IMR-90 (cell line): ENCODE measurements around the gene MAML3. TPM values are rescaled to one million over a fixed set of nuclear protein-coding genes. Genes with fewer than 3 reads are reported as not detected.

ENCODE experiments used
- ATAC-seq: fragments of 200-7000 bp; cut with Tn5 transposase; 2 replicates; pipeline ENCODE4 v1.9.1; 2020; ENCODE audit warnings: low read depth, mild to moderate bottlenecking, moderate library complexity
- BruUV-seq: library from RNA; stranded (reverse); fragments of 400-500 nt; replicated peaks from 2 replicates; lab custom pipeline; 2021; lab: Mats Ljungman, UMichigan
- CTCF ChIA-PET: fragments of 300-600 bp; formaldehyde crosslinking; extraction: SDS; loops from one replicate; lab custom pipeline; 2021; ENCODE audit warnings: antibody characterized with exemption; lab: Yijun Ruan, JAX
- POLR2A ChIA-PET: fragments of 300-600 bp; sonication (Branson Sonifier 250); formaldehyde crosslinking; loops from one replicate; lab custom pipeline; 2022; ENCODE audit warnings: antibody characterized with exemption; ENCODE audit not compliant: unreplicated experiment; lab: Charles Lee
- DNase-seq: peaks from one replicate; pipeline ENCODE4 v3.0.0; 2013
- H2AFZ ChIP-seq: replicated peaks from 2 replicates; pipeline ENCODE3; 2013; ENCODE audit warnings: low read length, mild to moderate bottlenecking; ENCODE audit not compliant: poor library complexity
- H2AK5ac ChIP-seq: 2 replicates; pipeline ENCODE4 v1.6.1; 2013; ENCODE audit warnings: low read depth, low read length, inconsistent platforms
- H2AK9ac ChIP-seq: replicated peaks from 2 replicates; pipeline ENCODE3; 2013; ENCODE audit warnings: mild to moderate bottlenecking, low read depth, low read length, moderate library complexity; ENCODE audit not compliant: poor library complexity
- H2BK120ac ChIP-seq: 2 replicates; pipeline ENCODE4 v1.6.1; 2013; ENCODE audit warnings: low read depth, low read length, inconsistent platforms
- H2BK15ac ChIP-seq: 3 replicates; pipeline ENCODE4 v1.6.1; 2013; ENCODE audit warnings: low read depth, low read length, inconsistent platforms
- H2BK20ac ChIP-seq: 2 replicates; pipeline ENCODE4 v1.6.1; 2013; ENCODE audit warnings: low read depth, mild to moderate bottlenecking, inconsistent platforms, low read length, moderate library complexity
- H2BK5ac ChIP-seq: 2 replicates; pipeline ENCODE4 v1.6.1; 2013; ENCODE audit warnings: mild to moderate bottlenecking, low read depth, low read length, inconsistent platforms; ENCODE audit not compliant: poor library complexity, severe bottlenecking
- H3K14ac ChIP-seq: replicated peaks from 2 replicates; pipeline ENCODE4 v1.6.1; 2013; ENCODE audit warnings: low read depth, low read length, inconsistent platforms
- H3K18ac ChIP-seq: 2 replicates; pipeline ENCODE4 v1.6.1; 2013; ENCODE audit warnings: low read depth, low read length, control low read depth
- H3K23ac ChIP-seq: 2 replicates; pipeline ENCODE4 v1.6.1; 2013; ENCODE audit warnings: low read depth, low read length, inconsistent platforms
- H3K27ac ChIP-seq: 2 replicates; pipeline ENCODE4 v1.5.1; 2013; ENCODE audit warnings: mild to moderate bottlenecking, control low read depth, low read length; ENCODE audit not compliant: insufficient read depth
- H3K27me3 ChIP-seq: 2 replicates; pipeline ENCODE4 v1.6.1; 2013; ENCODE audit warnings: low read length; ENCODE audit not compliant: control insufficient read depth, insufficient read depth
- H3K36me3 ChIP-seq: 2 replicates; pipeline ENCODE4 v1.6.1; 2013; ENCODE audit warnings: low read length, mixed read lengths; ENCODE audit not compliant: control insufficient read depth, insufficient read depth
- H3K4ac ChIP-seq: 2 replicates; pipeline ENCODE4 v1.6.1; 2013; ENCODE audit warnings: low read depth, low read length, inconsistent platforms
- H3K4me1 ChIP-seq: 2 replicates; pipeline ENCODE4 v1.6.1; 2013; ENCODE audit warnings: low read length, mixed read lengths; ENCODE audit not compliant: control insufficient read depth, insufficient read depth
- H3K4me2 ChIP-seq: 2 replicates; pipeline ENCODE4 v1.6.1; 2013; ENCODE audit warnings: low read depth, mild to moderate bottlenecking, control low read depth, low read length, moderate library complexity
- H3K4me3 ChIP-seq: 2 replicates; pipeline ENCODE4 v1.5.1; 2013; ENCODE audit warnings: low read depth, mild to moderate bottlenecking, control low read depth, low read length, moderate library complexity; ENCODE audit not compliant: insufficient read depth
- H3K56ac ChIP-seq: 2 replicates; pipeline ENCODE4 v1.6.1; 2013; ENCODE audit warnings: low read length, inconsistent platforms; ENCODE audit not compliant: insufficient read depth; ENCODE audit errors: extremely low read depth
- H3K79me1 ChIP-seq, 2 experiments: 2 replicates each; pipeline ENCODE4 v1.6.1; 2013; ENCODE audit warnings: low read length in 2 of 2, inconsistent platforms in 1 of 2, low read depth in 1 of 2
- H3K9ac ChIP-seq: 2 replicates; pipeline ENCODE4 v1.6.1; 2013; ENCODE audit warnings: low read depth, low read length, control low read depth
- H3K9me1 ChIP-seq: 2 replicates; pipeline ENCODE4 v1.6.1; 2013; ENCODE audit warnings: low read length, inconsistent platforms; ENCODE audit not compliant: insufficient read depth
- H3K9me3 ChIP-seq: 2 replicates; pipeline ENCODE4 v1.6.1; 2013; ENCODE audit warnings: low read length; ENCODE audit not compliant: control insufficient read depth, insufficient read depth
- H4K20me1 ChIP-seq: 2 replicates; pipeline ENCODE4 v1.6.1; 2013; ENCODE audit warnings: low read length, inconsistent platforms; ENCODE audit not compliant: insufficient read depth
- H4K5ac ChIP-seq: 2 replicates; pipeline ENCODE4 v1.6.1; 2013; ENCODE audit warnings: mild to moderate bottlenecking, low read depth, low read length, control low read depth
- H4K8ac ChIP-seq, 2 experiments: 2 replicates each; pipeline ENCODE4 v1.6.1; 2013; ENCODE audit warnings: low read depth in 2 of 2, low read length in 2 of 2, control low read depth in 1 of 2, inconsistent platforms in 1 of 2
- H4K91ac ChIP-seq: 2 replicates; pipeline ENCODE4 v1.6.1; 2013; ENCODE audit warnings: low read depth, low read length, inconsistent platforms; ENCODE audit not compliant: insufficient read depth
- CEBPB ChIP-seq: IDR thresholded peaks from 2 replicates; pipeline ENCODE4 v1.6.1; 2012; ENCODE audit warnings: low read depth, low read length, improper control_type of control experiment
- FOS ChIP-seq: fragments of 150-350 bp; IDR thresholded peaks from 2 replicates; pipeline ENCODE4 v1.6.1; 2016; ENCODE audit warnings: low read depth, low read length
- MAFK ChIP-seq: IDR thresholded peaks from 2 replicates; pipeline ENCODE4 v1.6.1; 2012; ENCODE audit warnings: low read depth, low read length, improper control_type of control experiment
- MAZ ChIP-seq: IDR thresholded peaks from 2 replicates; pipeline ENCODE4 v1.6.1; 2012; ENCODE audit warnings: low read depth, mild to moderate bottlenecking, low read length, improper control_type of control experiment, moderate library complexity, borderline replicate concordance
- SMC3 ChIP-seq: fragments of 150-350 bp; IDR thresholded peaks from 2 replicates; pipeline ENCODE4 v1.6.1; 2016; ENCODE audit warnings: low read depth, mild to moderate bottlenecking, antibody characterized with exemption, low read length, moderate library complexity
- WGBS, 2 experiments: methylation state at CpG; one replicate each; pipeline versions ENCODE4 v1.1.5 to v1.1.7; 2013; ENCODE audit warnings: missing lambda C conversion rate in 2 of 2; ENCODE audit not compliant: insufficient read length in 1 of 2; ENCODE audit errors: extremely low coverage in 2 of 2; 5-methylcytosine and 5-hydroxymethylcytosine counted together
- dilution Hi-C: fragments of 300-500 bp; cut with HindIII; formaldehyde crosslinking; loops from one replicate; pipeline ENCODE4 v1.14.3; 2018; ENCODE audit warnings: low sequenced_read_pairs; ENCODE audit not compliant: unreplicated experiment
- in situ Hi-C: fragments of 300-500 bp; cut with MboI; formaldehyde crosslinking; loops from 3 replicates; pipeline ENCODE4 v1.14.3; 2019; ENCODE audit warnings: low sequenced_read_pairs, inconsistent platforms, mixed read lengths
- intact Hi-C: fragments of 100-400 bp; cut with micrococcal nuclease; formaldehyde crosslinking; loops from 2 replicates; pipeline ENCODE4 v1.10.0; 2022
- polyA plus RNA-seq, 3 experiments: library from polyadenylated mRNA; depleted of rRNA; stranded (reverse); fragments of >200 nt; gene quantifications; 2 replicates each; pipeline ENCODE4 v1.2.3, GENCODE V29; 2012; ENCODE audit warnings: low replicate concordance in 1 of 3
- total RNA-seq: library from RNA; depleted of rRNA; stranded (reverse); fragments of >200 nt; gene quantifications from 2 replicates; pipeline ENCODE4 v1.2.3, GENCODE V29; 2012

The MAML3 gene
- total and polyA plus RNA-seq, 2 of the 4 experiments (the other 2 are of a cell fraction) = 0.90 to 1.7 TPM

DNA sequence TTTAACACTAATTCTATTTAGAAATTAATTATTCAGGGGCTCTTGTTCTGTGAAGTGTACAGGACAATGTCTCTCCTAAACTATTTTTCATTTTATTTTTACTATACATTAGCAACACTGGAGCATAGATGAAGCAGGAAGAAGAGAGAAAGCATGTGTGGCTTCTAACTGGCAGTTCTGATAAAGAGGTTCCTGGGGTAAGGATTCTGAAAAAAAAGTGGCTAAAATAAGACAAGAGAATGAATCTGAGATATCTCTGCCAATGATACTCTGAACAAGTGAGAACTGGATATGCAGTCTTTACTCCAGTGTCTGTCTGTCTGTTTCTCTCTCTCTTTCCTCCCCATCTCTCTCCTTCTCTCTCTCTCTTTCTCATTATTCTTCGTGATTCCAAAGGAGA is 125.9 kb downstream of the MAML3 start:
- Histone ChIP-seq H4K5ac (no peak overlapping the region), H2AK9ac (no peak overlapping the region), H3K56ac (no peak overlapping the region), H4K20me1 (no peaks in the 10 kb centered on the region), H2BK15ac (no peak overlapping the region), H3K14ac (no peak overlapping the region), H3K18ac (no peak overlapping the region), H2BK5ac (no peak overlapping the region), H4K8ac (no peak overlapping the region), H2AFZ (no peak overlapping the region), H3K79me1 (0 out of 4 replicates have a peak, but pooled peaks cover 0 to 4% of the 10 kb centered on the region in 2 experiments), H3K4me1 (peaks cover 11% of the 10 kb centered on the region), H2BK20ac (no peak overlapping the region), H3K27ac (no peak overlapping the region), H3K4me3 (no peak overlapping the region), H4K91ac (no peak overlapping the region), H3K4me2 (no peak overlapping the region), H3K9ac (no peak overlapping the region), H3K23ac (no peak overlapping the region), H3K9me3 (no peaks in the 10 kb centered on the region), H3K27me3 (no peaks in the 10 kb centered on the region), H3K36me3 (no peaks in the 10 kb centered on the region), H3K9me1 (no peaks in the 10 kb centered on the region), H2BK120ac (no peak overlapping the region), H3K4ac (no peak overlapping the region), H2AK5ac (no peak overlapping the region)
- POLR2A ChIA-PET = interaction anchor here (0.6 kb wide), 1 partner anchor 123 kb away, joined by 3 read pairs; no protein-coding TSS in a partner anchor
- no peak for TF ChIP-seq FOS
- no peak for TF ChIP-seq CEBPB
- TF ChIP-seq SMC3 = no peak
- TF ChIP-seq MAFK = no peak
- TF ChIP-seq MAZ = no peak
- DNase-seq (no peak), ATAC-seq (no peak)
- no CpG with 5 or more reads among the region's 1 CpG for WGBS, 2 experiments
- no TSS peak for BruUV-seq
- intact Hi-C loops (no loop called here), dilution Hi-C loops (no loop called here), in situ Hi-C loops (no loop called here)
- CTCF ChIA-PET = interaction anchor here (1.2 kb wide), 1 partner anchor 9 kb away, joined by 4 read pairs; no protein-coding TSS in a partner anchor
